ENCODE measurements around the gene FOXS1. TPM values are rescaled to one million over a fixed set of nuclear protein-coding genes. Genes with fewer than 3 reads are reported as not detected.
"Not testable (repeated sequence)": the region's sequence is repeated elsewhere in the genome, so short reads cannot be mapped to it uniquely, and the experiment has no call there.

Gene FOXS1
- polyA plus RNA-seq, 1 donor, result 3.9 TPM

GRCh38 chr20:31823360-31824124, 21.9 kb downstream of the FOXS1 start:
- DNase-seq, result no peak

- DNase-seq, result peak; percentile 79
Observed at GRCh38 chr20:31822421-31823330, 22.7 kb downstream of the FOXS1 start.

GRCh38 chr20:31821427-31821826, 24.0 kb downstream of the FOXS1 start:
- DNase-seq, result no peak

GRCh38 chr20:31820228-31820627, 25.2 kb downstream of the FOXS1 start:
- no peak for DNase-seq

- no peak for DNase-seq
Observed at GRCh38 chr20:31819083-31819784, 26.2 kb downstream of the FOXS1 start, which contains the start of gene MYLK2. MYLK2 (plus strand) TSS chr20:31819356; CDS start chr20:31819581, 225 bp downstream.

GRCh38 chr20:31818376-31818908, 27.0 kb downstream of the FOXS1 start:
- no peak for DNase-seq

GRCh38 chr20:31817461-31817860, 27.9 kb downstream of the FOXS1 start:
- no peak for DNase-seq

GRCh38 chr20:31816221-31816620, 29.2 kb downstream of the FOXS1 start:
- DNase-seq, result no peak

- DNase-seq, result no peak
Observed at GRCh38 chr20:31815408-31816188, 29.8 kb downstream of the FOXS1 start.

- not testable (repeated sequence) for DNase-seq
Observed at GRCh38 chr20:31814142-31814541, 31.3 kb downstream of the FOXS1 start.

- no peak for DNase-seq
Observed at GRCh38 chr20:31813611-31814010, 31.8 kb downstream of the FOXS1 start.

GRCh38 chr20:31811796-31812728, 33.3 kb downstream of the FOXS1 start:
- DNase-seq, result peak; percentile 50

GRCh38 chr20:31811198-31811597, 34.2 kb downstream of the FOXS1 start:
- no peak for DNase-seq

- DNase-seq, result no peak
Observed at GRCh38 chr20:31809661-31810060, 35.7 kb downstream of the FOXS1 start.

GRCh38 chr20:31808481-31808880, 36.9 kb downstream of the FOXS1 start:
- no peak for DNase-seq

GRCh38 chr20:31806564-31807355, 38.6 kb downstream of the FOXS1 start:
- no peak for DNase-seq

- DNase-seq, result no peak
Observed at GRCh38 chr20:31803552-31804291, 41.7 kb downstream of the FOXS1 start.

GRCh38 chr20:31801508-31801907, 43.9 kb downstream of the FOXS1 start:
- no peak for DNase-seq

GRCh38 chr20:31797364-31797763, 48.0 kb downstream of the FOXS1 start:
- DNase-seq, result no peak

All from left kidney (tissue), 2 donors.